Measurements from ENCODE around the gene NDRG3. TPM values are rescaled to one million over a fixed set of nuclear protein-coding genes. Genes with fewer than 3 reads are reported as not detected.
A peak's percentile ranks its signal among the peaks of the same experiment; 100 is the strongest.
"Not testable (repeated sequence)": the region's sequence is repeated elsewhere in the genome, so short reads cannot be mapped to it uniquely, and the experiment has no call there.

The NDRG3 gene
- polyA plus RNA-seq, 4 donors = 15.7 to 40.9 (median 25.1) TPM

- H3K9me3 ChIP-seq (ENCODE audit: control insufficient read depth in 2 of 2, insufficient read depth in 1 of 2, low read depth in 1 of 2, low read length in 1 of 2) = no peaks in the 10 kb centered on the region
- FAIRE-seq (no peak), DNase-seq (no peak)
- peaks cover 0 to 49% (median 10%) of the 10 kb centered on the region in 3 donors for H3K36me3 ChIP-seq (ENCODE audit: control insufficient read depth in 3 of 3, insufficient read depth in 2 of 3, low read depth in 1 of 3, low read length in 3 of 3)
- no peak overlapping the region for H3K4me3 ChIP-seq (ENCODE audit: low read depth in 1 of 3, low read length in 3 of 3)
- H3K27me3 ChIP-seq (ENCODE audit: control insufficient read depth in 3 of 3, insufficient read depth in 3 of 3, low read length in 3 of 3) = no peaks in the 10 kb centered on the region
- WGBS, 3 donors = 85 to 90% (median 86%) methylated on average over 14 of the region's 14 CpGs
- no peak overlapping the region for H3K27ac ChIP-seq (ENCODE audit: low read depth in 1 of 3, low read length in 2 of 3)
- no peaks in the 10 kb centered on the region for H3K4me1 ChIP-seq (ENCODE audit: control insufficient read depth in 3 of 3, insufficient read depth in 2 of 3, low read depth in 1 of 3, low read length in 2 of 3)
Measured at GRCh38 chr20:36614781-36615557, 130.9 kb downstream of the NDRG3 start.

- peak; percentile 32 to 69 for DNase-seq
- H3K27me3 ChIP-seq (ENCODE audit: control insufficient read depth in 3 of 3, insufficient read depth in 3 of 3, low read length in 3 of 3) = no peaks in the 10 kb centered on the region
Measured at GRCh38 chr20:36613974-36614373, 131.9 kb downstream of the NDRG3 start.

GRCh38 chr20:36611625-36612024, 134.3 kb downstream of the NDRG3 start:
- no peak overlapping the region for H3K4me3 ChIP-seq (ENCODE audit: low read depth in 1 of 3, low read length in 3 of 3)
- H3K36me3 ChIP-seq (ENCODE audit: control insufficient read depth in 3 of 3, insufficient read depth in 2 of 3, low read depth in 1 of 3, low read length in 3 of 3) = peaks cover 8 to 72% (median 16%) of the 10 kb centered on the region in 3 donors
- WGBS, 3 donors = 77 to 86% (median 82%) methylated on average over 5 of the region's 5 CpGs
- no peak for DNase-seq
- H3K27me3 ChIP-seq (ENCODE audit: control insufficient read depth in 3 of 3, insufficient read depth in 3 of 3, low read length in 3 of 3) = no peaks in the 10 kb centered on the region
- H3K27ac ChIP-seq (ENCODE audit: low read depth in 1 of 3, low read length in 2 of 3) = no peak overlapping the region
- no peak for FAIRE-seq
- H3K9me3 ChIP-seq (ENCODE audit: control insufficient read depth in 2 of 2, insufficient read depth in 1 of 2, low read depth in 1 of 2, low read length in 1 of 2) = no peaks in the 10 kb centered on the region
- peaks cover 2 to 9% (median 3%) of the 10 kb centered on the region in 3 donors for H3K4me1 ChIP-seq (ENCODE audit: control insufficient read depth in 3 of 3, insufficient read depth in 2 of 3, low read depth in 1 of 3, low read length in 2 of 3)

More at GRCh38 chr20:36613974-36614373, 131.9 kb downstream of the NDRG3 start:
- 16 to 65% (median 35%) methylated on average over 3 of the region's 3 CpGs for WGBS, 3 donors
- Histone ChIP-seq H3K9me3 (ENCODE audit: control insufficient read depth in 2 of 2, insufficient read depth in 1 of 2, low read depth in 1 of 2, low read length in 1 of 2) (no peaks in the 10 kb centered on the region), H3K4me3 (ENCODE audit: low read depth in 1 of 3, low read length in 3 of 3) (no peak overlapping the region), H3K36me3 (ENCODE audit: control insufficient read depth in 3 of 3, insufficient read depth in 2 of 3, low read depth in 1 of 3, low read length in 3 of 3) (peaks cover 4 to 59% (median 16%) of the 10 kb centered on the region in 3 donors), H3K4me1 (ENCODE audit: control insufficient read depth in 3 of 3, insufficient read depth in 2 of 3, low read depth in 1 of 3, low read length in 2 of 3) (no peaks in the 10 kb centered on the region), H3K27ac (ENCODE audit: low read depth in 1 of 3, low read length in 2 of 3) (peak overlapping the region in 1 of 3 donors; percentile 33)
- FAIRE-seq = no peak

GRCh38 chr20:36608388-36608728, 137.5 kb downstream of the NDRG3 start:
- FAIRE-seq; H3K4me3 ChIP-seq (ENCODE audit: low read depth in 1 of 3, low read length in 3 of 3); H3K9me3 ChIP-seq (ENCODE audit: control insufficient read depth in 2 of 2, insufficient read depth in 1 of 2, low read depth in 1 of 2, low read length in 1 of 2); DNase-seq; H3K27me3 ChIP-seq (ENCODE audit: control insufficient read depth in 3 of 3, insufficient read depth in 3 of 3, low read length in 3 of 3): not testable (repeated sequence)
- Histone ChIP-seq H3K36me3 (ENCODE audit: control insufficient read depth in 3 of 3, insufficient read depth in 2 of 3, low read depth in 1 of 3, low read length in 3 of 3) (peaks cover 8 to 53% (median 13%) of the 10 kb centered on the region in 3 donors), H3K27ac (ENCODE audit: low read depth in 1 of 3, low read length in 2 of 3) (peak overlapping the region in 2 of 3 donors; percentile 55), H3K4me1 (ENCODE audit: control insufficient read depth in 3 of 3, insufficient read depth in 2 of 3, low read depth in 1 of 3, low read length in 2 of 3) (peaks cover 3 to 14% (median 5%) of the 10 kb centered on the region in 3 donors)
- 80 to 87% (median 81%) methylated on average over 6 of the region's 6 CpGs for WGBS, 3 donors

- peak; percentile 67 to 89 for DNase-seq
- Histone ChIP-seq H3K9me3 (ENCODE audit: control insufficient read depth in 2 of 2, insufficient read depth in 1 of 2, low read depth in 1 of 2, low read length in 1 of 2) (no peaks in the 10 kb centered on the region), H3K4me1 (ENCODE audit: control insufficient read depth in 3 of 3, insufficient read depth in 2 of 3, low read depth in 1 of 3, low read length in 2 of 3) (peaks cover 3 to 14% (median 5%) of the 10 kb centered on the region in 3 donors), H3K27ac (ENCODE audit: low read depth in 1 of 3, low read length in 2 of 3) (peak overlapping the region; percentile 53 to 55 (median 55)), H3K27me3 (ENCODE audit: control insufficient read depth in 3 of 3, insufficient read depth in 3 of 3, low read length in 3 of 3) (no peaks in the 10 kb centered on the region), H3K4me3 (ENCODE audit: low read depth in 1 of 3, low read length in 3 of 3) (no peak overlapping the region), H3K36me3 (ENCODE audit: control insufficient read depth in 3 of 3, insufficient read depth in 2 of 3, low read depth in 1 of 3, low read length in 3 of 3) (peaks cover 8 to 48% (median 13%) of the 10 kb centered on the region in 3 donors)
- FAIRE-seq = no peak
- WGBS, 3 donors = 56 to 71% (median 66%) methylated on average over 7 of the region's 7 CpGs
Measured at GRCh38 chr20:36607586-36608387, 138.1 kb downstream of the NDRG3 start.

DNA sequence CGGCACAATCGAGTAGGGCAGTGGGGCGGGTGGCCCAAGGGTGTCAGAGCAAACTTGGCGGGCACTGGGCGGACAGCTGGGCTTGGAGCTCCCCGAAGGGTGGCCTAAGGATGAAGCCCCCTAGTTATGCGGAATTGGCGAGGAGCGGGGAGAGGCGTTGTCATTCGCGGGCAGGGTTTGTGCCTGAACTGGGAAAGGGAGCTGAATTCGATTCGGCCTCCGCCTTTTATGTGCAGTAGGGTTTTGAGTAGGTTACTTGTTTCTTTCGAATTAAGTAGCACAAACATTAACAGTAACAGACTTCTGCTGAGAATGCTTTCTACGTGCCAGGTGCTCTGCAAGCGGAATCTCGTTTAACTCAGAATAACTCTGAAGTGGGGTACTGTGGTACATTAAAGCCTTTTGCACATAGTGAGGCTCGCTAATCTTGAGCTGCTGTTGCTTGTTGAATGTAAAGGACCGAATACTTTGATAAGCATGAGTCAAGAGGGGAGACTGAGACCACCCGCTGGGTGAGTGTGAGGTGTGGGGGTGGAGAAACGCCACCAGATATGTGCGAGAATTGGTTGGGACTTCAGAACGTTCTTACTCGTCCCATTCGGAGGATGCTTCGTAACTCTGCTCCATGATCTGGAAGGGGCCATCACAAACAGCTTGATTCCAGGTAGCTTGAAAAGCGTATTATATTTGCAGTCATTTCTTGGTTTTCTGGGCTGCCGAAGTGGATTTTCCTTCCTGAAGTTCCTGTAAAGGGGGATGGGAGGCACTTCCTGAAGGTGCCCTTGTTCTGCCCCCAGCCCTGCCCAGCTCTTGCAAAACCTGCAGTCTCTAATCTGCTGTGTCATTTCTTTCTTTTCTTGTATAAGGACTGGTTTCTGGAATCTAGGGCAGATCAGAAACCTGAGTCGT, 139.5 kb downstream of the NDRG3 start:
- FAIRE-seq (no peak), DNase-seq (peak; percentile 63 to 82)
- Histone ChIP-seq H3K4me1 (ENCODE audit: control insufficient read depth in 3 of 3, insufficient read depth in 2 of 3, low read depth in 1 of 3, low read length in 2 of 3) (peaks cover 3 to 14% (median 5%) of the 10 kb centered on the region in 3 donors), H3K4me3 (ENCODE audit: low read depth in 1 of 3, low read length in 3 of 3) (peak overlapping the region; percentile 76 to 96 (median 90)), H3K27ac (ENCODE audit: low read depth in 1 of 3, low read length in 2 of 3) (peak overlapping the region; percentile 89 to 96 (median 95)), H3K36me3 (ENCODE audit: control insufficient read depth in 3 of 3, insufficient read depth in 2 of 3, low read depth in 1 of 3, low read length in 3 of 3) (peaks cover 8 to 37% (median 8%) of the 10 kb centered on the region in 3 donors), H3K27me3 (ENCODE audit: control insufficient read depth in 3 of 3, insufficient read depth in 3 of 3, low read length in 3 of 3) (no peaks in the 10 kb centered on the region), H3K9me3 (ENCODE audit: control insufficient read depth in 2 of 2, insufficient read depth in 1 of 2, low read depth in 1 of 2, low read length in 1 of 2) (no peaks in the 10 kb centered on the region)
- 0 to 2% (median 0%) methylated on average over 31 of the region's 31 CpGs for WGBS, 3 donors

- Histone ChIP-seq H3K27ac (ENCODE audit: low read depth in 1 of 3, low read length in 2 of 3) (peak within 1 kb of the TSS; percentile 89 to 96 (median 95)), H3K4me1 (ENCODE audit: control insufficient read depth in 3 of 3, insufficient read depth in 2 of 3, low read depth in 1 of 3, low read length in 2 of 3) (peaks cover 3 to 14% (median 5%) of the 10 kb centered on the region in 3 donors), H3K9me3 (ENCODE audit: control insufficient read depth in 2 of 2, insufficient read depth in 1 of 2, low read depth in 1 of 2, low read length in 1 of 2) (no peaks in the 10 kb centered on the region), H3K4me3 (ENCODE audit: low read depth in 1 of 3, low read length in 3 of 3) (peak within 1 kb of the TSS; percentile 76 to 96 (median 90)), H3K27me3 (ENCODE audit: control insufficient read depth in 3 of 3, insufficient read depth in 3 of 3, low read length in 3 of 3) (no peaks in the 10 kb centered on the region), H3K36me3 (ENCODE audit: control insufficient read depth in 3 of 3, insufficient read depth in 2 of 3, low read depth in 1 of 3, low read length in 3 of 3) (peaks cover 6 to 29% (median 8%) of the 10 kb centered on the region in 3 donors)
- WGBS, 3 donors = 0 to 1% (median 0%) methylated on average over 81 to 90 of the region's 90 CpGs
- DNase-seq (peak; percentile 98 to 100), FAIRE-seq (no peak)
Measured at GRCh38 chr20:36605399-36606157, 140.3 kb downstream of the NDRG3 start, which contains the start of gene RAB5IF. TSS of gene RAB5IF (plus strand) at chr20:36605779. CDS start at chr20:36605952, 173 bp downstream.
